HG03025 (cell line): ENCODE measurements around the gene PRR12.

Experiments
- ATAC-seq: cut with Tn5 transposase; IDR thresholded peaks from one replicate; pipeline ENCODE4 v1.9.1; 2021; ENCODE audit warnings: mild to moderate bottlenecking, moderate library complexity; ENCODE audit not compliant: unreplicated experiment, low FRiP score

PRR12 gene

DNA sequence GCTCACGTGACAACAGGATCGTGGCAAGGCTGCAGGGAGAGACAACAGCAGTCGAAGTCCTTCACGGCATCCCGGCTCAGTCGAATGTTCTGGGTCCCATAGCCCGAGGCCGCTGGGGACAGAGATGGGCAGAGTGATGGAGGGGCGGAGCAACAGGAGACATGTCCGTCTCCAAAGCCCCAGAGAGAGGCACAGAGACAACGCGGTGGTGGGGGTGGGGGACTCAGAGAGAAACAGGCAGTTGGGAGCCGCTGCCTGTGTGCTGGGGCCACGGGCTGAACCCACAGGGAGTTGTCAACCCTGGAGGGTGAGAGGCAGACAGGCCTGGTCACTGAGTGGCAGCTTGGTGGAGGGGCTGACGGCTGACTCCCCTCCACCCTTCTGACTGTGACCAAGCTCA lies 31.1 kb upstream of the PRR12 start:
- no peak for ATAC-seq

GRCh38 chr19:49560358-49560900 lies 30.6 kb upstream of the PRR12 start:
- no peak for ATAC-seq

DNA sequence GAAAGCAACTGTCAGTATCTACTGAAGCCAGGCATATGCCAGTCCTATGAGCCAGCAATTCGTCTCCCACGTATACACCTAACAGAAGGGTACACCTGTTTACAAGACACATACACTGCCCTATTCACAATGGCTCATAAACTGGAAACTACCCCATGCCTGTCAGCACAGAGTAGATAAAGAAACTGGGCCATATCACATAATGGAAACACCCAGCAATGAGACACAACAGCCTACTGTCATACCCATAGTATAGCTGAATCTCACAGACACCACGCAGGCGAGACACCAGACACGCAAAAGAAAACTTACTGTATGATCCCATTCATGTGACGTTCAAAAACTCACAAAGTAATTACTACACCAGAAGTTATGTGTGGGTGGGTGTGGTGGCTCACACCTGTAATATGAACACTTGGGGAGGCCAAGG lies 26.4 kb upstream of the PRR12 start:
- no peak for ATAC-seq

DNA sequence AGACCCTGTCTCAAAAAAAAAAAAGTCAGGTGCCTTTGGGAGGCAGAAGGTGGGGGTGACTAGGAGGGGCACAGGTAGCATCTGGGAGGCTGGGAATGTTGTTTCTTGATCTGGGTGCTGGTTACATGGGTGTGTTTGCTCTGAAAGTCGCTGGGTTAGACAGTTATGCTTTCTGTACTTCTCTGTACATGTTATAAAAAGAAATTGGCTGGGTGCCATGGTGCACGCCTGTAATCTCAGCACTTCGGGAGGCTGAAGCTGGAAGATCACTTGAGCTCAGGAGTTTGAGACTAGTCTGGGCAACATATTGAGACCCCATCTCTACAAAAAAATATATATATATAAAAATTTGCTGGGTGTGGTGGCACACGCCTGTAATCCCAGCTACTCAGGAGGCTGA lies 25.7 kb upstream of the PRR12 start:
- ATAC-seq = no peak

DNA sequence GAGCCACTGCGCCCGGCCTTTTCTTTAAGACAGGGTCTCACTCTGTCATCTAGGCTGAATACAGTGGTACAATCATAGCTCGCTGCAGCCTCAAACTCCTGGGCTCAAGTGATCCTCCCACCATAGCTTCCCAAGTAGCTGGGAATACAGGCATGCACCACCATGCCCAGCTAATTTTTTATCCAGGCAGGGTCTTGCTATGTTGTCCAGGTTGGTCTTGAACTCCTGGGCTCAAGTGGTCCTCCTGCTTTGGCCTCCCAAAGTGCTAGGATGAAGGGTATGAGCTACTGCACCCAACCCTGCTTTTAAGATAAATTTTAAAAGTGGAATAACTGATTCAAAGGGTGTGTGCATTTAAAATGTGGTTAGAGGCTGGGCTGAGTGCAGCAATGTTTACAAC lies 24.7 kb upstream of the PRR12 start:
- ATAC-seq = no peak

DNA sequence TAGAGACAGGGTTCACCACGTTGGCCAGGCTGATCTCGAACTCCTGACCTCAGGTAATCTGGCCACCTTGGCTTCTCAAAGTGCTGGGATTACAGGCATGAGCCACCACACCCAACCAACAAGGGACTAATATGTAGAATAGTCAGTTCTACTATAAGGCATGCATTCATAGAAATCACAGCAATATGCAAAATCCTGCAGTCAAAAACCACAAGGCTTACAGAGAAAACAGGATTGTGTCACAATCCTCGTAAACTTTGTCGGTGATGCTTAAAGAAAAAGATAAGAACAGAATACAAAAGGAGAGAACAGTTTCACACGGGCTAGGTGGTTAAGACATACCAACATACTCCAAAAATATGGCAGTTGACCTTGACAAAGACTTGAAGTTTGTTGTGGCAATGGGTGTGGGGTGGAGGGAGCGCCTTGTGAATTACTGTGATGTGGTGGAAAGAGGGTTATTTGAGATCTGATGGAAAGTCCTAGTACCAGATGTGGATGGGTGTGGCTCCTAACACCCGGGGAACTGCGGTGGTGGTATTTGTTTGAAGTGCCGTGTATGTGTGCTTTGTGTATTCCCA lies 23.0 kb upstream of the PRR12 start:
- ATAC-seq = no peak

- ATAC-seq = no peak
These were observed 20.7 kb upstream of the PRR12 start for GRCh38 chr19:49570138-49570856.

DNA sequence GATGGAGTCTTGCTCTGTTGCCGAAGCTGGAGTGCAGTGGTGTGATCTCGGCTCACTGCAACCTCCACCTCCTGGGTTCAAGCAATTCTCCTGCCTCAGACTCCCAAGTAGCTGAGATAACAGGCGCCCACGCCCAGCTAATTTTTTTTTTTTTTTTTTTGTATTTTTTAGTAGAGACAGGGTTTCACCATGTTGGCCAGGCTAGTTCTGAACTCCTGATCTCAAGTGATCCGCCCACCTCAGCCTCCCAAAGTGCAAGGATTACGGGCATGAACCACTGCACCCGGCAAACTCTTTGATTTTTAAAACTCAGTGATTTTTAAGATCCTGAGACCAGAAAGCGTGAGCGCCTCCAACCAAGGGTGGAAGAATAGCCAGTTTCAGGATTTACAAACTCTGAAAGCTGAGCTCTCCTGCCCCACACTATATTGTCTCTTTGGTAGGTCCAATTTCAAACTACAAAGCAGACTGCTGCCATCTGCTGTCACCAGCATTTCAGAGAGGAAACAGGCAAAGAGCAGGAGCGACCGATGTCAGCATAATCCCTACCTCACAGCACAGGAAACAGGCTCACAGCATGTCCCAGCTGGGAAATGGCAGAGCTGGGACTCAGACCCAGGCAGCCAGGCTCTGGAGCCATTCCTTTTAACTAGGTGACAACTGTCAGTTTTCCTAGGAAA lies 19.8 kb upstream of the PRR12 start:
- no peak for ATAC-seq

DNA sequence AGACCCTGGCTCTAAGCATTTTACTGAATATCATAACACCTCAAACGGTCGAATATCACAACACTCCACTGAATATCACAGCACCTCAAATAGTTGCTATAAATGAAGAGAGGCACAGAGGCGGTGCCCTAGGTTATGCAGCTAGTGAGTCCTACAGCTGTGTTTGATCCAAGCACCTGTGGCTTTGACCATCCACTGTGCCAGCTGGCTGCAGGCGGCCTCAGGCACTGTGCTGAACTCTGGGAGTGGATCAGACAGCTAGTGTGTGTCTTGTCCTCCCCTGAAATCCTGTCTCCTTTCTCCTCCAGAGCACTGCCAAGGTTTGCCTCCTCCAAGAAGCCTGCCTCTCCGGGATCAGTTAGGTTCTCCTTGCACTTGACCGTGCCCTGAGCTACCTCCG lies 18.0 kb upstream of the PRR12 start:
- ATAC-seq = no peak

- ATAC-seq = no peak
These were observed 17.6 kb upstream of the PRR12 start for GRCh38 chr19:49573425-49573824.

GRCh38 chr19:49574206-49574755 lies 16.7 kb upstream of the PRR12 start:
- ATAC-seq = no peak

DNA sequence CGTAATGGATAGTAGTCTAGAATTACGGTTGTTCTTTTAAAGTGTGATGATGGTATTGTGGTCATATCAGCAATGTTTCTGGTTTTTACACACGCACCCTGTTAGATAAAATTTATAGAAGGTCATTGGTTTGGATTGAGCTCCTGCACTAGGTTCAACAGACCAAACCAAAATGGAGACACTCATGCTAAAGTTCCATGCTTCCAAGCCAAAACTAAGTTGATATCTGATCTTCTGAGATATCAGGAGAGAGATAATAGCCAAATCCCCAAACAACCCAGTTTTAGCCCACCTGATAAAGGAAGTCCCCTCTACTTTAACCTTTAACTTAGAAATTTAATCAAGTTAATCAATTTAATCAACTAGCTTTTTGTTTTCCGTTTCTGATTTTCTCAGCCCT lies 11.8 kb upstream of the PRR12 start:
- no peak for ATAC-seq

GRCh38 chr19:49579947-49580263 lies 11.1 kb upstream of the PRR12 start:
- no peak for ATAC-seq

GRCh38 chr19:49580264-49581006 lies 10.5 kb upstream of the PRR12 start, which contains the start of gene NOSIP:
TSS of gene NOSIP (minus strand) at chr19:49580556. CDS start at chr19:49560691, 19,865 bp downstream.
- ATAC-seq = peak; percentile 76

GRCh38 chr19:49581007-49581508 lies 9.9 kb upstream of the PRR12 start, which contains the start of gene PRRG2:
TSS of gene PRRG2 (plus strand) at chr19:49581316. CDS start at chr19:49583220, 1,904 bp downstream.
- no peak for ATAC-seq

GRCh38 chr19:49583239-49583638 lies 7.7 kb upstream of the PRR12 start:
- ATAC-seq = no peak

DNA sequence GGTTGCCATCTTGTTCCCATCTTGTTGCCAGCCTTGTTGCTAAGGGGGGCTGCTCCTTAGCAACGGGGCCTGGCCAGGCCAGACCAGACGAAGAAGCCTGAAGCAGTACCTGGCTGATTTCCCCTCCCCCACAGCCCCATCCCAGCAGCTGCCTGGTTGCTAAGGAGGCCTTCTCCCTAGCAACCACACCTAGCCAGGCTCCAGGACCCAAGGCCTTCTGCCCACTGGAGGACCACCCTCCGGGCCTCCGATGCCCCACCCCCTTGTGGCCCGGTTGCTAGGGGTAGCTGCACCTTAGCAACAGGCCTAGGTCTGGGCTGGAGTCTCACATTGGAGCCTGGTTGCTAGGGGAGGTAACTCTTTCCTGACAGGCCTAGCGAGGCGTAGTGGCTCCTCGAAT lies 6.0 kb upstream of the PRR12 start:
- ATAC-seq = no peak

- no peak for ATAC-seq
These were observed 3.8 kb upstream of the PRR12 start for GRCh38 chr19:49587227-49587626.

- no peak for ATAC-seq
These were observed 2.4 kb upstream of the PRR12 start for GRCh38 chr19:49588365-49589122.

- ATAC-seq = no peak
These were observed 1.5 kb upstream of the PRR12 start for GRCh38 chr19:49589502-49589905.
